B cell (primary cell): ENCODE results near the gene GNAL. TPM values are rescaled to one million over a fixed set of nuclear protein-coding genes. Genes with fewer than 3 reads are reported as not detected.

Source experiments
- ATAC-seq: fragments of 200-7000 bp; cut with Tn5 transposase; one replicate; pipeline ENCODE4 v1.10.0; 2021; ENCODE audit warnings: low read depth, mild to moderate bottlenecking, moderate number of reproducible peaks, moderate library complexity
- CTCF ChIA-PET: fragments of 350-600 bp; sonication (Branson Sonifier 250); formaldehyde crosslinking; loops from one replicate; lab custom pipeline; 2021; ENCODE audit warnings: antibody characterized with exemption, inconsistent platforms; lab: Charles Lee
- POLR2A ChIA-PET: fragments of 350-600 bp; sonication (Branson Sonifier 250); formaldehyde crosslinking; loops from one replicate; lab custom pipeline; 2021; ENCODE audit warnings: antibody characterized with exemption; lab: Charles Lee
- DNase-seq: peaks from one replicate; pipeline ENCODE4 v3.0.0; 2013
- H2AFZ ChIP-seq: 2 replicates; pipeline ENCODE4 v1.6.1; 2012; ENCODE audit warnings: mild to moderate bottlenecking, low read depth, low read length; ENCODE audit not compliant: insufficient read depth, poor library complexity, severe bottlenecking
- H3K27ac ChIP-seq, 2 donors: 1 replicate in 1 of 2; 2 replicates in 1 of 2; pipeline ENCODE4 v1.5.1; 2012 to 2013; ENCODE audit warnings: low read length in 2 of 2, mild to moderate bottlenecking in 2 of 2, moderate library complexity in 1 of 2
- H3K27me3 ChIP-seq, 4 experiments: fragments of 200-600 bp in 1 of 4; sonication (generic) in 1 of 4; replicated peaks in 1 of 4; 1 replicate in 2 of 4; 2 replicates in 2 of 4; pipeline versions ENCODE4 v1.6.1 to v1.7.0; 2013 to 2016; ENCODE audit warnings: low read length in 3 of 4, mild to moderate bottlenecking in 2 of 4, mixed read lengths in 1 of 4, moderate library complexity in 1 of 4; ENCODE audit not compliant: insufficient read depth in 4 of 4, control insufficient read depth in 3 of 4; ENCODE audit errors: control extremely low read depth in 1 of 4
- H3K36me3 ChIP-seq, 2 experiments: replicated peaks in 1 of 2; 1 replicate in 1 of 2; 2 replicates in 1 of 2; pipeline versions ENCODE4 v1.6.1 to v1.7.1; 2013; ENCODE audit warnings: low read length in 1 of 2; ENCODE audit not compliant: insufficient read depth in 2 of 2, control insufficient read depth in 1 of 2; ENCODE audit errors: control extremely low read depth in 1 of 2, extremely low read depth in 1 of 2
- H3K4me1 ChIP-seq, 2 donors: fragments of 200-600 bp in 1 of 2; sonication (generic) in 1 of 2; 1 replicate in 1 of 2; 2 replicates in 1 of 2; pipeline versions ENCODE4 v1.5.1 to v1.6.1; 2013 to 2017; ENCODE audit warnings: low read length in 2 of 2; ENCODE audit not compliant: control insufficient read depth in 2 of 2, insufficient read depth in 2 of 2
- H3K4me2 ChIP-seq: replicated peaks from 2 replicates; pipeline ENCODE3; 2012; ENCODE audit warnings: mild to moderate bottlenecking, low read depth, low read length; ENCODE audit not compliant: poor library complexity, severe bottlenecking
- H3K4me3 ChIP-seq, 5 experiments: fragments of 200-600 bp in 1 of 5; sonication (generic) in 1 of 5; 1 replicate in 3 of 5; 2 replicates in 2 of 5; pipeline versions ENCODE4 v1.5.1 to v1.7.0; 2011 to 2016; ENCODE audit warnings: low read length in 4 of 5, mild to moderate bottlenecking in 4 of 5, low read depth in 2 of 5, control low read depth in 1 of 5, moderate library complexity in 1 of 5; ENCODE audit not compliant: insufficient read depth in 1 of 5; ENCODE audit errors: control extremely low read depth in 1 of 5, extremely low read depth in 1 of 5
- H3K79me2 ChIP-seq: fragments of 200-600 bp; sonication (generic); one replicate; pipeline ENCODE4 v1.6.0; 2016; ENCODE audit warnings: low read length; ENCODE audit not compliant: control insufficient read depth, insufficient read depth
- H3K9ac ChIP-seq: fragments of 200-600 bp; sonication (generic); 2 replicates; pipeline ENCODE4 v1.6.1; 2017; ENCODE audit warnings: mild to moderate bottlenecking, low read length, moderate library complexity
- H3K9me3 ChIP-seq, 3 donors: one replicate each; pipeline versions ENCODE4 v1.6.1 to v1.7.1; 2013; ENCODE audit warnings: low read length in 2 of 3; ENCODE audit not compliant: control insufficient read depth in 2 of 3, insufficient read depth in 1 of 3; ENCODE audit errors: control extremely low read depth in 1 of 3
- H4K20me1 ChIP-seq: 2 replicates; pipeline ENCODE4 v1.6.0; 2012; ENCODE audit warnings: mild to moderate bottlenecking, low read length; ENCODE audit not compliant: insufficient read depth, control insufficient read depth, poor library complexity, severe bottlenecking
- H3K27ac Mint-ChIP-seq: one replicate; pipeline ENCODE4 v1.8.0; 2021; ENCODE audit warnings: mixed read lengths
- H3K27me3 Mint-ChIP-seq: one replicate; pipeline ENCODE4 v1.8.0; 2021; ENCODE audit warnings: mixed read lengths
- H3K4me1 Mint-ChIP-seq: one replicate; pipeline ENCODE4 v1.8.0; 2021; ENCODE audit warnings: mixed read lengths
- H3K4me3 Mint-ChIP-seq: one replicate; pipeline ENCODE4 v1.8.0; 2021; ENCODE audit warnings: mixed read lengths
- H3K9me3 Mint-ChIP-seq: one replicate; pipeline ENCODE4 v1.8.0; 2022; ENCODE audit warnings: mixed read lengths; ENCODE audit not compliant: insufficient read depth
- EZH2 ChIP-seq: IDR thresholded peaks from 2 replicates; pipeline ENCODE4 v1.6.1; 2012; ENCODE audit warnings: borderline replicate concordance, low read depth, mild to moderate bottlenecking, moderate library complexity, low read length; ENCODE audit not compliant: insufficient read depth, poor library complexity, severe bottlenecking
- WGBS: methylation state at CpG from one replicate; pipeline ENCODE4 v1.1.5; 2013; ENCODE audit warnings: missing lambda C conversion rate; ENCODE audit not compliant: insufficient coverage; 5-methylcytosine and 5-hydroxymethylcytosine counted together
- intact Hi-C: fragments of 100-400 bp; cut with micrococcal nuclease; formaldehyde crosslinking; loops from one replicate; pipeline ENCODE4 v1.10.0; 2022
- polyA plus RNA-seq: library from polyadenylated mRNA; depleted of rRNA; stranded (reverse); fragments of >200 nt; gene quantifications from 2 replicates; pipeline ENCODE4 v1.2.3, GENCODE V29; 2012
- total RNA-seq, 2 donors: library from RNA; stranded (reverse); fragments of 120-200 nt in 1 of 2; gene quantifications; 1 replicate in 1 of 2; 2 replicates in 1 of 2; pipeline versions ENCODE4 v1.2.3 to v1.2.4, GENCODE V29; 2013 to 2022
- TF ChIP-seq, protein P1 (sequence below): fragments of 200-600 bp; IDR thresholded peaks from one replicate; pipeline ENCODE4 v1.8.0; 2022; ENCODE audit warnings: antibody characterized with exemption, mild to moderate bottlenecking

The GNAL gene
- total and polyA plus RNA-seq, 2 donors (not counting 1 experiment from before 2014, with no cell fraction given), result 0.01 to 0.12 TPM

DNA sequence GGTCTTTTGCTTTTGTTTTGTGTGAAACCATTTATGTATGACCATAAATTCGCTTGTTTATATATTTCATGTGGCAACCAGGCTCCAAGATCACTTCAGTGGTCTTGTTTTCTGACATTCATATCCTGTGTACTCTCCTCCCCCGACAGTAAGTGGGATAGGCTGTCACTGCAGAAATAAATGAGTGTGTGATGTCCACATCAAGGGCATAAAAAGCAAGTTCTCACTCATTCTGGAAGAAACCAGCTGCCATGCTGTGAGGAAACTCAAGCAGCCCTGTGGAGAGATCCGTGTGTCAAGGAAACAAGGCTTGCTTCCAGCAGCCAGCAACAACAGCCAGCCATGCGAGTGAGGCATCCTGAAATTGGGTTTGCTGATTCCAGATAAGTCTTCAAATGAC is 39.2 kb upstream of the GNAL start:
- TF ChIP-seq, protein P1, sequence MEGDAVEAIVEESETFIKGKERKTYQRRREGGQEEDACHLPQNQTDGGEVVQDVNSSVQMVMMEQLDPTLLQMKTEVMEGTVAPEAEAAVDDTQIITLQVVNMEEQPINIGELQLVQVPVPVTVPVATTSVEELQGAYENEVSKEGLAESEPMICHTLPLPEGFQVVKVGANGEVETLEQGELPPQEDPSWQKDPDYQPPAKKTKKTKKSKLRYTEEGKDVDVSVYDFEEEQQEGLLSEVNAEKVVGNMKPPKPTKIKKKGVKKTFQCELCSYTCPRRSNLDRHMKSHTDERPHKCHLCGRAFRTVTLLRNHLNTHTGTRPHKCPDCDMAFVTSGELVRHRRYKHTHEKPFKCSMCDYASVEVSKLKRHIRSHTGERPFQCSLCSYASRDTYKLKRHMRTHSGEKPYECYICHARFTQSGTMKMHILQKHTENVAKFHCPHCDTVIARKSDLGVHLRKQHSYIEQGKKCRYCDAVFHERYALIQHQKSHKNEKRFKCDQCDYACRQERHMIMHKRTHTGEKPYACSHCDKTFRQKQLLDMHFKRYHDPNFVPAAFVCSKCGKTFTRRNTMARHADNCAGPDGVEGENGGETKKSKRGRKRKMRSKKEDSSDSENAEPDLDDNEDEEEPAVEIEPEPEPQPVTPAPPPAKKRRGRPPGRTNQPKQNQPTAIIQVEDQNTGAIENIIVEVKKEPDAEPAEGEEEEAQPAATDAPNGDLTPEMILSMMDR, result no peak
- TF ChIP-seq EZH2, result no peak
- DNase-seq (no peak), ATAC-seq (no peak)
- POLR2A ChIA-PET, result no interaction called here
- intact Hi-C loops, result no loop called here
- H3K4me1 Mint-ChIP-seq, result no peaks in the 10 kb centered on the region
- H3K4me3 Mint-ChIP-seq, result no peak overlapping the region
- Histone ChIP-seq H3K4me2 (no peak overlapping the region), H3K4me3 (no peak overlapping the region), H3K9ac (no peak overlapping the region), H3K27me3 (peaks cover 0 to 12% (median 2%) of the 10 kb centered on the region in 4 experiments), H3K9me3 (peaks cover 0 to 10% (median 0%) of the 10 kb centered on the region in 3 donors), H3K4me1 (no peaks in the 10 kb centered on the region), H2AFZ (no peak overlapping the region), H3K36me3 (no peaks in the 10 kb centered on the region), H3K79me2 (no peaks in the 10 kb centered on the region), H4K20me1 (no peaks in the 10 kb centered on the region), H3K27ac (no peak overlapping the region)
- CTCF ChIA-PET, result no interaction called here
- H3K9me3 Mint-ChIP-seq, result peaks cover 4% of the 10 kb centered on the region
- 97% methylated on average over 2 of the region's 4 CpGs for WGBS
- H3K27ac Mint-ChIP-seq, result no peak overlapping the region
- peaks cover 19% of the 10 kb centered on the region for H3K27me3 Mint-ChIP-seq

DNA sequence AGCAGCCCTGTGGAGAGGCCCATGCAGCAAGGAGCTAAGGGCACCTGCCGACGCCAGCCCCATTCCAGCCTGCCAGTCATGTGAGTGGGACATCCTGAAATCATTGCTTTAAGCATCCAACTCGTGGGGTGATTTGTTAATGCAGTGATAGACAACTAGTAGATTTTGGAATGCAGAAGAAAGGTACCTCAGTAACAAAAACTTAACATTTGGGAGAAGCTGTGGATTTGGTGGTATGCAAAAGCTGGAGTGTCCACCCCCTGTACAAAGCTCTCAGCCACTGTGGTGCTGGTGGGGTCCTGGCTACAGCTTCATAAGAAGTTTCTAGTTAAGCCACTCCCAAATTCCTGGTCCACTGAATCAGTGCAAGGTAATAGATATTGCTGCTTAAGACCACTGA is 37.2 kb upstream of the GNAL start:
- Histone ChIP-seq H4K20me1 (no peaks in the 10 kb centered on the region), H3K4me1 (peaks cover 0 to 3% of the 10 kb centered on the region in 2 donors), H3K4me3 (no peak overlapping the region), H3K27ac (no peak overlapping the region), H3K79me2 (no peaks in the 10 kb centered on the region), H3K9ac (no peak overlapping the region), H3K36me3 (no peaks in the 10 kb centered on the region), H3K4me2 (no peak overlapping the region), H2AFZ (no peak overlapping the region), H3K9me3 (peaks cover 0 to 10% (median 0%) of the 10 kb centered on the region in 3 donors), H3K27me3 (peaks cover 0 to 16% (median 2%) of the 10 kb centered on the region in 4 experiments)
- H3K27ac Mint-ChIP-seq, result no peak overlapping the region
- H3K9me3 Mint-ChIP-seq, result peaks cover 4% of the 10 kb centered on the region
- H3K27me3 Mint-ChIP-seq, result peaks cover 32% of the 10 kb centered on the region
- ChIA-PET POLR2A (no interaction called here), CTCF (no interaction called here)
- DNase-seq (no peak), ATAC-seq (no peak)
- 93% methylated on average over 2 of the region's 3 CpGs for WGBS
- no peak for TF ChIP-seq EZH2
- TF ChIP-seq, protein P1, result no peak
- no peak overlapping the region for H3K4me3 Mint-ChIP-seq
- H3K4me1 Mint-ChIP-seq, result peaks cover 4% of the 10 kb centered on the region
- intact Hi-C loops, result no loop called here
